ENCODE data around the gene SACM1L.

DNA sequence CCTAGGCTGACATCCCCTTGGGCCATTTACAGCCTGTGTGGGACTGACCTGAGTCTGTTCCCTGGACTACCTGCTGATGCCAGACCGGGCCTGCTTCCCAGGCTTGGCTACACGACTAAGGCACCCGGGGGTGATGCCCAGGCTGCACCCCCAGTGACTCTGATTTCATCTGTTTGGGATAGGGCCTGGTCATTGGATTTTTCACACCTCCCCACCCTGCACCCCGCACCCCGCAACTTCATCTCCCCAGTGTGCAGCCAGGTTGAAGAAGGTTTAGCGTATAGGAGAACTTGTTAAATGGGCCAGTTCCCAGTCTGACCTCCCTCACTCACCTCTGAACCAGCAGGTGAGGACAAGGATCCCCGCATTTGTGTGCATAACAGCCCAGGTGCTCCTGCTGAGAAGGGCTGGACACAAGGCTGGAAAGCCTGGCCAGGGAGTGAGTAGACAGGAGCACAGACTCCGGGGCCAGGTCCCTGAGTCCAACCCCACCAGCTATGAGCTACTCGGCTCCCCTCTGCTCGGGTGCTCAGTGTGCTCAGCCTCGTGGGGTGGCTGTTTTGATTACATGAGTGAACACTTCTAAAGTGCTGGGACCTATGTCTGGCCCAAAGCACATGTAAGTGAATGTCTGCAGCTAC, 88.7 kb downstream of the SACM1L start:
- TF ChIP-seq, protein P1, sequence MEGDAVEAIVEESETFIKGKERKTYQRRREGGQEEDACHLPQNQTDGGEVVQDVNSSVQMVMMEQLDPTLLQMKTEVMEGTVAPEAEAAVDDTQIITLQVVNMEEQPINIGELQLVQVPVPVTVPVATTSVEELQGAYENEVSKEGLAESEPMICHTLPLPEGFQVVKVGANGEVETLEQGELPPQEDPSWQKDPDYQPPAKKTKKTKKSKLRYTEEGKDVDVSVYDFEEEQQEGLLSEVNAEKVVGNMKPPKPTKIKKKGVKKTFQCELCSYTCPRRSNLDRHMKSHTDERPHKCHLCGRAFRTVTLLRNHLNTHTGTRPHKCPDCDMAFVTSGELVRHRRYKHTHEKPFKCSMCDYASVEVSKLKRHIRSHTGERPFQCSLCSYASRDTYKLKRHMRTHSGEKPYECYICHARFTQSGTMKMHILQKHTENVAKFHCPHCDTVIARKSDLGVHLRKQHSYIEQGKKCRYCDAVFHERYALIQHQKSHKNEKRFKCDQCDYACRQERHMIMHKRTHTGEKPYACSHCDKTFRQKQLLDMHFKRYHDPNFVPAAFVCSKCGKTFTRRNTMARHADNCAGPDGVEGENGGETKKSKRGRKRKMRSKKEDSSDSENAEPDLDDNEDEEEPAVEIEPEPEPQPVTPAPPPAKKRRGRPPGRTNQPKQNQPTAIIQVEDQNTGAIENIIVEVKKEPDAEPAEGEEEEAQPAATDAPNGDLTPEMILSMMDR (IDR thresholded peaks at IDR 0.05; ENCODE audit: borderline replicate concordance, extremely low read depth, low read length, poor library complexity, severe bottlenecking), result no peak
- TF ChIP-seq EZH2 (IDR thresholded peaks at IDR 0.05; ENCODE audit: borderline replicate concordance, low read depth, low read length, severe bottlenecking), result no peak
